Suprapubic skin (tissue), 3 donors: ENCODE data around the gene RNF145.

Experiments used
- EP300 ChIP-seq: sonication (generic); formaldehyde crosslinking; IDR thresholded peaks from one replicate; pipeline ENCODE4 v1.6.1; 2017; ENCODE audit warnings: antibody characterized with exemption
- TF ChIP-seq, protein P1 (sequence below), 2 donors: fragments of 200-600 bp in 1 of 2; fragments of 450-650 bp in 1 of 2; sonication (generic) in 1 of 2; IDR thresholded peaks; one replicate each; pipeline ENCODE4 v1.5.1; 2016 to 2019; ENCODE audit warnings: antibody characterized with exemption in 2 of 2, mild to moderate bottlenecking in 1 of 2, moderate library complexity in 1 of 2

GRCh38 chr5:159209438-159210209, at the start of gene RNF145:
- TF ChIP-seq, protein P1, sequence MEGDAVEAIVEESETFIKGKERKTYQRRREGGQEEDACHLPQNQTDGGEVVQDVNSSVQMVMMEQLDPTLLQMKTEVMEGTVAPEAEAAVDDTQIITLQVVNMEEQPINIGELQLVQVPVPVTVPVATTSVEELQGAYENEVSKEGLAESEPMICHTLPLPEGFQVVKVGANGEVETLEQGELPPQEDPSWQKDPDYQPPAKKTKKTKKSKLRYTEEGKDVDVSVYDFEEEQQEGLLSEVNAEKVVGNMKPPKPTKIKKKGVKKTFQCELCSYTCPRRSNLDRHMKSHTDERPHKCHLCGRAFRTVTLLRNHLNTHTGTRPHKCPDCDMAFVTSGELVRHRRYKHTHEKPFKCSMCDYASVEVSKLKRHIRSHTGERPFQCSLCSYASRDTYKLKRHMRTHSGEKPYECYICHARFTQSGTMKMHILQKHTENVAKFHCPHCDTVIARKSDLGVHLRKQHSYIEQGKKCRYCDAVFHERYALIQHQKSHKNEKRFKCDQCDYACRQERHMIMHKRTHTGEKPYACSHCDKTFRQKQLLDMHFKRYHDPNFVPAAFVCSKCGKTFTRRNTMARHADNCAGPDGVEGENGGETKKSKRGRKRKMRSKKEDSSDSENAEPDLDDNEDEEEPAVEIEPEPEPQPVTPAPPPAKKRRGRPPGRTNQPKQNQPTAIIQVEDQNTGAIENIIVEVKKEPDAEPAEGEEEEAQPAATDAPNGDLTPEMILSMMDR (IDR thresholded peaks at IDR 0.05): no peak
- no peak for TF ChIP-seq EP300
